ENCODE measurements around the gene AGBL3. TPM values are rescaled to one million over a fixed set of nuclear protein-coding genes. Genes with fewer than 3 reads are reported as not detected.

The AGBL3 gene
- total RNA-seq, result 5.8 TPM

GRCh38 chr7:134986363-134987251 lies at the start of gene AGBL3:
AGBL3 (plus strand) TSS chr7:134986508; CDS start chr7:134987934, 1,426 bp downstream.

GRCh38 chr7:135147899-135148721 lies 161.8 kb downstream of the AGBL3 start, which contains the start of gene TMEM140:
TMEM140 (plus strand) TSS chr7:135148072; CDS start chr7:135164442, 16,370 bp downstream.

GRCh38 chr7:135170274-135170997 lies 184.1 kb downstream of the AGBL3 start, which contains the start of gene CYREN:
CYREN (minus strand) TSS chr7:135170707; CDS start chr7:135168922, 1,785 bp downstream.

Other genes with a start within 250 kb of the AGBL3 start
- gene CALD1, start 206.9 kb upstream of the AGBL3 start, total RNA-seq, result 151 TPM
- gene TMEM140, start 161.6 kb downstream of the AGBL3 start, total RNA-seq, result 4.1 TPM
- 39.7 TPM for gene CYREN, start 184.2 kb downstream of the AGBL3 start, total RNA-seq
- gene WDR91, start 225.0 kb downstream of the AGBL3 start, total RNA-seq, result 19.0 TPM
- not detected for gene STRA8, start 247.3 kb downstream of the AGBL3 start, total RNA-seq